CD14-positive monocyte (primary cell): Measurements from ENCODE around the gene LMO7. TPM values are rescaled to one million over a fixed set of nuclear protein-coding genes. Genes with fewer than 3 reads are reported as not detected.

Source experiments
- DNase-seq, 3 donors: peaks; one replicate each; pipeline ENCODE4 v3.0.0-alpha.2; 2011 to 2022
- H2AFZ ChIP-seq: 2 replicates; pipeline ENCODE4 v1.6.0; 2012; ENCODE audit warnings: mild to moderate bottlenecking, low read depth, low read length, inconsistent platforms; ENCODE audit not compliant: insufficient read depth, poor library complexity, severe bottlenecking
- H3K27ac ChIP-seq, 2 donors: 1 replicate in 1 of 2; 2 replicates in 1 of 2; pipeline ENCODE4 v1.5.1; 2012 to 2013; ENCODE audit warnings: low read length in 2 of 2, control low read depth in 1 of 2, inconsistent platforms in 1 of 2, low read depth in 1 of 2, mild to moderate bottlenecking in 1 of 2
- H3K27me3 ChIP-seq, 2 donors: one replicate each; pipeline versions ENCODE4 v1.6.0 to v1.6.1; 2011 to 2013; ENCODE audit warnings: low read length in 2 of 2; ENCODE audit not compliant: control insufficient read depth in 2 of 2, insufficient read depth in 2 of 2
- H3K36me3 ChIP-seq, 2 donors: replicated peaks in 1 of 2; 1 replicate in 1 of 2; 2 replicates in 1 of 2; pipeline versions ENCODE4 v1.5.1 to v1.6.1; 2012 to 2013; ENCODE audit warnings: low read length in 2 of 2, control low read depth in 1 of 2, inconsistent platforms in 1 of 2, mild to moderate bottlenecking in 1 of 2; ENCODE audit not compliant: insufficient read depth in 2 of 2, control insufficient read depth in 1 of 2
- H3K4me1 ChIP-seq, 2 donors: 1 replicate in 1 of 2; 2 replicates in 1 of 2; pipeline versions ENCODE4 v1.5.1 to v1.6.1; 2012 to 2013; ENCODE audit warnings: low read length in 2 of 2, control low read depth in 1 of 2, inconsistent platforms in 1 of 2, mild to moderate bottlenecking in 1 of 2, moderate library complexity in 1 of 2; ENCODE audit not compliant: insufficient read depth in 2 of 2, control insufficient read depth in 1 of 2
- H3K4me2 ChIP-seq: replicated peaks from 2 replicates; pipeline ENCODE3; 2012; ENCODE audit warnings: low read length, moderate library complexity, mild to moderate bottlenecking; ENCODE audit not compliant: poor library complexity, severe bottlenecking; ENCODE audit errors: extremely low read depth
- H3K4me3 ChIP-seq, 3 experiments: fragments of 200-600 bp in 1 of 3; sonication (generic) in 1 of 3; replicated peaks in 1 of 3; 1 replicate in 2 of 3; 2 replicates in 1 of 3; pipeline ENCODE4 v1.5.1; 2011 to 2013; ENCODE audit warnings: low read length in 3 of 3, mild to moderate bottlenecking in 3 of 3, control low read depth in 2 of 3, low read depth in 2 of 3, inconsistent platforms in 1 of 3, moderate library complexity in 1 of 3
- H3K79me2 ChIP-seq: 2 replicates; pipeline ENCODE4 v1.6.0; 2012; ENCODE audit warnings: mild to moderate bottlenecking, control low read depth, inconsistent platforms, low read length, moderate library complexity; ENCODE audit not compliant: insufficient read depth
- H3K9ac ChIP-seq: 2 replicates; pipeline ENCODE4 v1.6.0; 2017; ENCODE audit warnings: low read length, mild to moderate bottlenecking; ENCODE audit not compliant: insufficient read depth, poor library complexity, severe bottlenecking
- H3K9me3 ChIP-seq, 2 donors: replicated peaks in 1 of 2; 1 replicate in 1 of 2; 2 replicates in 1 of 2; pipeline versions ENCODE4 v1.5.1 to v1.6.1; 2012 to 2013; ENCODE audit warnings: low read length in 2 of 2, control low read depth in 1 of 2; ENCODE audit not compliant: control insufficient read depth in 1 of 2, insufficient read depth in 1 of 2
- H4K20me1 ChIP-seq: 2 replicates; pipeline ENCODE4 v1.6.0; 2012; ENCODE audit warnings: mild to moderate bottlenecking, low read length, control low read depth, moderate library complexity; ENCODE audit not compliant: insufficient read depth
- H3K27ac Mint-ChIP-seq, 7 donors: one replicate each; pipeline ENCODE4 v1.8.0; 2020; ENCODE audit warnings: mild to moderate bottlenecking in 7 of 7, mixed read lengths in 7 of 7, moderate library complexity in 6 of 7, inconsistent platforms in 2 of 7
- H3K27me3 Mint-ChIP-seq, 3 donors: one replicate each; pipeline ENCODE4 v1.8.0; 2021 to 2022; ENCODE audit warnings: low read depth in 3 of 3, mild to moderate bottlenecking in 3 of 3, mixed read lengths in 3 of 3, moderate library complexity in 3 of 3, inconsistent platforms in 1 of 3
- H3K36me3 Mint-ChIP-seq, 2 donors: one replicate each; pipeline ENCODE4 v1.8.0; 2020; ENCODE audit warnings: mixed read lengths in 2 of 2, inconsistent platforms in 1 of 2, mild to moderate bottlenecking in 1 of 2
- H3K4me1 Mint-ChIP-seq: one replicate; pipeline ENCODE4 v1.8.0; 2020; ENCODE audit warnings: mild to moderate bottlenecking, mixed read lengths
- H3K4me3 Mint-ChIP-seq, 2 donors: one replicate each; pipeline ENCODE4 v1.8.0; 2020; ENCODE audit warnings: mild to moderate bottlenecking in 2 of 2, mixed read lengths in 2 of 2, moderate library complexity in 1 of 2
- H3K9me3 Mint-ChIP-seq, 7 donors: one replicate each; pipeline ENCODE4 v1.8.0; 2020 to 2022; ENCODE audit warnings: mixed read lengths in 7 of 7, mild to moderate bottlenecking in 6 of 7, moderate library complexity in 6 of 7, inconsistent platforms in 2 of 7
- WGBS: methylation state at CpG from one replicate; pipeline ENCODE4 v1.1.5; 2013; ENCODE audit warnings: missing lambda C conversion rate; ENCODE audit not compliant: insufficient coverage; 5-methylcytosine and 5-hydroxymethylcytosine counted together
- intact Hi-C, 2 donors: fragments of 100-400 bp; cut with micrococcal nuclease; formaldehyde crosslinking; loops; one replicate each; pipeline versions ENCODE4 v1.15.0 to v1.15.1; 2023
- polyA plus RNA-seq, 3 donors: library from polyadenylated mRNA; depleted of rRNA in 1 of 3; unstranded in 2 of 3; stranded (reverse) in 1 of 3; fragments of 300-500 nt in 2 of 3; fragments of >200 nt in 1 of 3; fragmentation: Illumina TruSeq in 2 of 3; gene quantifications; 1 replicate in 2 of 3; 2 replicates in 1 of 3; pipeline ENCODE4 v1.2.3, GENCODE V29; 2012 to 2021
- TF ChIP-seq, protein P1 (sequence below): fragments of 200-600 bp; IDR thresholded peaks from one replicate; pipeline ENCODE4 v1.8.0; 2022; ENCODE audit warnings: antibody characterized with exemption, mild to moderate bottlenecking

LMO7 gene
- polyA plus RNA-seq, 3 donors, result 0.79 to 1.6 (median 0.90) TPM

DNA sequence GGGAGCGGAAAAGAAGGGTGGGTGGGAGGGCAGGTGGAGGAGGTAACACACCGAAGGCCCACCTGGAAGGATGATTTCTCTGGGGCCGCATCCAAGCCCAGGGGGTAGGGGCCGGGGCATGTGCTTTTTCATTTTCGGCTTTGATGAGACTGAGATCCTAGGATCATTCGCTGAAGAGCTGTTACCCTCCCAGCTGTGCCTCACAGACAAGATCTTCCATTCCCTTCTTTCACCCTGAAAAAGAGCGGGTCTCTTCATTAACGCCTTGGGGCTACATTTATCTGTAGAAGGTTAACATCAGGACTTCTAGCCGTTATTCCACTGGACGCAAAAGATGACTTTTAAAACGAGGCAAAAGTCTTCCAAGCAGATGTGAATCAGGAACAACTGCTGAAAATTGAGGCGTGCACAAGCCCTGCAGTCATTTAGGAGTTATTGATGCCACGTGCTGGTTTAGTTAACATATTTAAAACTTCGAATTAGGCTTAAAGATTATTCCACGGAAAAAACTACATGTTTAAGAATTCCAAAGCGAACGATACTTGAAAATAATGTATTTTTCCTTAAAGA is 1.1 kb downstream of the LMO7 start:
- Histone ChIP-seq H3K36me3 (no peaks in the 10 kb centered on the region), H4K20me1 (no peaks in the 10 kb centered on the region), H3K9ac (no peak overlapping the region), H3K4me2 (no peak overlapping the region), H3K79me2 (no peaks in the 10 kb centered on the region), H3K4me1 (peaks cover 10 to 15% of the 10 kb centered on the region in 2 donors), H2AFZ (no peak overlapping the region), H3K27me3 (peaks cover 26 to 35% of the 10 kb centered on the region in 2 donors), H3K9me3 (no peaks in the 10 kb centered on the region), H3K27ac (no peak overlapping the region), H3K4me3 (no peak overlapping the region)
- Mint-ChIP-seq H3K27me3 (peaks cover 39 to 51% (median 42%) of the 10 kb centered on the region in 3 donors), H3K9me3 (peaks cover 0 to 8% (median 4%) of the 10 kb centered on the region in 7 donors), H3K4me3 (peak overlapping the region; percentile 55 to 91), H3K27ac (no peak overlapping the region), H3K4me1 (peaks cover 14% of the 10 kb centered on the region), H3K36me3 (peaks cover 2 to 3% of the 10 kb centered on the region in 2 donors)
- TF ChIP-seq, protein P1, sequence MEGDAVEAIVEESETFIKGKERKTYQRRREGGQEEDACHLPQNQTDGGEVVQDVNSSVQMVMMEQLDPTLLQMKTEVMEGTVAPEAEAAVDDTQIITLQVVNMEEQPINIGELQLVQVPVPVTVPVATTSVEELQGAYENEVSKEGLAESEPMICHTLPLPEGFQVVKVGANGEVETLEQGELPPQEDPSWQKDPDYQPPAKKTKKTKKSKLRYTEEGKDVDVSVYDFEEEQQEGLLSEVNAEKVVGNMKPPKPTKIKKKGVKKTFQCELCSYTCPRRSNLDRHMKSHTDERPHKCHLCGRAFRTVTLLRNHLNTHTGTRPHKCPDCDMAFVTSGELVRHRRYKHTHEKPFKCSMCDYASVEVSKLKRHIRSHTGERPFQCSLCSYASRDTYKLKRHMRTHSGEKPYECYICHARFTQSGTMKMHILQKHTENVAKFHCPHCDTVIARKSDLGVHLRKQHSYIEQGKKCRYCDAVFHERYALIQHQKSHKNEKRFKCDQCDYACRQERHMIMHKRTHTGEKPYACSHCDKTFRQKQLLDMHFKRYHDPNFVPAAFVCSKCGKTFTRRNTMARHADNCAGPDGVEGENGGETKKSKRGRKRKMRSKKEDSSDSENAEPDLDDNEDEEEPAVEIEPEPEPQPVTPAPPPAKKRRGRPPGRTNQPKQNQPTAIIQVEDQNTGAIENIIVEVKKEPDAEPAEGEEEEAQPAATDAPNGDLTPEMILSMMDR, result no peak
- 13% methylated on average over 11 of the region's 17 CpGs for whole genome bisulfite sequencing
- intact Hi-C loops, result no loop called here
- no peak for DNase-seq

DNA sequence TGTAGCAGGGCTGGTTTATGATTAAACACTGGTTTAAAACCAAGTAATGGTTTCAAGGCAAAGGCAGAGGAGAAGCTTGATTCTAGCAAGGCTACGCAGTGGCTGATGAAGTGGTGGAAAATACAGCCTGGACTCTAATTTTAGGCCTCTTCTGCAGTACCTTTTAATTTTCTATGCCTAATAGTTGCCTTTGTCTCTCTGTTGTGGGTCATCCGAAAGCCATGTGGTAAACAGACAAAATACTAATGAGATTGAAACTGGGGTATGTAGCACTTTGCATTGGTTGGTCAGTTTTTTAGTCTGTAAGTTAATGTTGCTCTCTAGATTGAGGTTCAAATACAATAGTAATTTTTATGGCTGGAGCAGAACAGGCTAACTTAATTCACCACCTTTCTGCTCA is 3.3 kb downstream of the LMO7 start:
- Mint-ChIP-seq H3K4me1 (peaks cover 14% of the 10 kb centered on the region), H3K4me3 (no peak overlapping the region), H3K36me3 (peaks cover 2 to 3% of the 10 kb centered on the region in 2 donors), H3K27me3 (peaks cover 34 to 39% (median 37%) of the 10 kb centered on the region in 3 donors), H3K9me3 (peaks cover 0 to 8% (median 3%) of the 10 kb centered on the region in 7 donors), H3K27ac (no peak overlapping the region)
- WGBS, result no CpG with 5 or more reads among the region's 2 CpGs
- Histone ChIP-seq H3K4me2 (no peak overlapping the region), H3K27me3 (peaks cover 26 to 33% of the 10 kb centered on the region in 2 donors), H3K27ac (no peak overlapping the region), H3K4me1 (peaks cover 10 to 15% of the 10 kb centered on the region in 2 donors), H4K20me1 (no peaks in the 10 kb centered on the region), H2AFZ (no peak overlapping the region), H3K9me3 (no peaks in the 10 kb centered on the region), H3K4me3 (no peak overlapping the region), H3K9ac (no peak overlapping the region), H3K36me3 (no peaks in the 10 kb centered on the region), H3K79me2 (no peaks in the 10 kb centered on the region)
- TF ChIP-seq, protein P1, result no peak
- intact Hi-C loops, result no loop called here
- DNase-seq, result no peak
